Stimulated activated CD8-positive, alpha-beta memory T cell treated with anti-CD3 and anti-CD28 coated beads, Interleukin-12 subunit alpha, Interleukin-12 subunit beta, amount 100 ng/mL, for 4 hours (primary cell): ENCODE measurements around the gene SLC25A33.
"Not testable (repeated sequence)": the region's sequence is repeated elsewhere in the genome, so short reads cannot be mapped to it uniquely, and the experiment has no call there.

ENCODE experiments used
- DNase-seq: peaks from one replicate; pipeline ENCODE4 v3.0.0-alpha.2; 2020; ENCODE audit warnings: low read depth

SLC25A33 gene

DNA sequence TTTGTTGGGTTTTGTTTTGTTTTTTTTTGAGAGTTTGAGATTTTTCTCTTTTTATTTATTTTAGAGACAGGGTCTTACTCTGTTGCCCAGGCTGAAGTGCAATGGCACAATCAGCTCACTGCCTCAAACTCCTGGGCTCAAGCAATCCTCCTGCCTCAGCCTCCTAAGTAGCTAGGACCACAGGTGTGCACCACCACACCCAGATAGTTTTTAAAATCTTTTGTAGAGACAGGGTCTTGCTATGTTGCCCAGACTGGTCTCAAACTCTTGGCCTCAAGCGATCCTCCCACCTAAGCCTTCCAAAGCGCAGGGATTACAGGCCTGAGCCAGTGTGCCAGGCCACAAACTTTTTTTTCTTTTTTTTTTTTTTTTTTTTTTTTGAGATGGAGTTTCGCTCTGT, 85.8 kb downstream of the SLC25A33 start:
- DNase-seq = not testable (repeated sequence)

DNA sequence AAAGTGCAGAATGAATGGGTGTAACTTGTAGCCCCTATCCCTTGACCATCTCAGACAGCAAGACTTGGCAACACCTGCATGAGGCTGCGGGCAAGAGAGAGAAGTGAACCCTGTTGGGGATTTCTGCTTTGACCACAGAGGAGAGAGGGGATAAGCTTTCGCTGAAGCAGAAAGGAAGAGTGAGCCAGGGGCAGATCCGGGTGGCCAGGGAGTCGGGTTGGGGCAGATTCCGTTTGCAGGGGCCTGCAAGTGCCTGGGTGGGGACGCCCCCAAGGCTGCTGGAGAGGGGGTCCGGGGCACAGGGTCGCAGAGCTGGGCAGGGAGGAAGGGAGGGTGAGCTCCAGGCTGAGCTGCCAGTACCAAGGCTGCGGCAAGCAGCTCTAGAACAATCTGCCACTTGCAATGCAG, 86.9 kb downstream of the SLC25A33 start:
- DNase-seq = no peak

DNA sequence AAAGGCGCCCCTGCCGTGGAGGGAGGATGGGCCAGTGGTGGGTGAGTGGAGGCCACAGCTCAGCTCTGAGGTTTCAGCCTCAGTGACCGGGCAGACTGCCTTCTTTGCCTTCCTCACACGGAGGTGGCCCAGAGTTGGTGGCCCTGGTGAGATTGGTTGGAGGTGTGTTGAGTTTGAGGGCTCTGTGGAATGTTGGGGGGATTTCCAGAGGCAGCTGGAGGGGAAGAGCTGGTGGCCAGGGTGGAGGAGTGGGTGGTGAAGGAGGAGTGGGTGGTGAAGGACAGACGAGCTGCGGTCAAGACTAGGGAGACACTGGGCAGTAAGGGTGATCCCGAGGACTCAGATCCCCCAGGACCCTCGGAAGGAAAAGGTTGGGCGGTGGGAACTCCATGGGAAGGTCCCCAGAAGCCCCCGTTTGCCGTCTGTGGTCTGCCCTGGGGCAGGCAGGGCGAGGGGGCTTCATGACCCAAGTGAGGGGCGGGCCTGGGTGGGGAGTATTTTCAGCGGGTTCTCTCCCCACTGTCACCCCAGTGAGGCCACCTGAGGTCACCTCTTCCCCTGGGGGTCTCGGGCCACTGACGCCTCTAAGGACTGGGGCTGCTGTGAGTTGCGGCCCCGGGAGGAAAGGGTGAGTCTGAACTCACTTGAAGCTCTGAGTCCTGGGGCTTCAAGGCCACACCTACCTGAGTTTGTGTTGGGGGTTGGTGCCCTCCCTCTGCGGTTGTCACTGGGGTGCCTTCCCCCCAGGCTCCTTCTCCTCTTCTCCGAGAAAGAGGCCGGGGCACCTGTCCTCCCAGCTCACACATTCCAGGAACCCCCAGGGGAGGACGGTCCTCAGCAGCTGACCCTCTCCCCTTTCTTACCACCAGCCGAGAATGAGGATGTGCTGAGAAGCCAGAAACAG, 89.5 kb downstream of the SLC25A33 start:
- peak; percentile 53 for DNase-seq

GRCh38 chr1:9629445-9630201, 90.4 kb downstream of the SLC25A33 start:
- DNase-seq = peak; percentile 49

DNA sequence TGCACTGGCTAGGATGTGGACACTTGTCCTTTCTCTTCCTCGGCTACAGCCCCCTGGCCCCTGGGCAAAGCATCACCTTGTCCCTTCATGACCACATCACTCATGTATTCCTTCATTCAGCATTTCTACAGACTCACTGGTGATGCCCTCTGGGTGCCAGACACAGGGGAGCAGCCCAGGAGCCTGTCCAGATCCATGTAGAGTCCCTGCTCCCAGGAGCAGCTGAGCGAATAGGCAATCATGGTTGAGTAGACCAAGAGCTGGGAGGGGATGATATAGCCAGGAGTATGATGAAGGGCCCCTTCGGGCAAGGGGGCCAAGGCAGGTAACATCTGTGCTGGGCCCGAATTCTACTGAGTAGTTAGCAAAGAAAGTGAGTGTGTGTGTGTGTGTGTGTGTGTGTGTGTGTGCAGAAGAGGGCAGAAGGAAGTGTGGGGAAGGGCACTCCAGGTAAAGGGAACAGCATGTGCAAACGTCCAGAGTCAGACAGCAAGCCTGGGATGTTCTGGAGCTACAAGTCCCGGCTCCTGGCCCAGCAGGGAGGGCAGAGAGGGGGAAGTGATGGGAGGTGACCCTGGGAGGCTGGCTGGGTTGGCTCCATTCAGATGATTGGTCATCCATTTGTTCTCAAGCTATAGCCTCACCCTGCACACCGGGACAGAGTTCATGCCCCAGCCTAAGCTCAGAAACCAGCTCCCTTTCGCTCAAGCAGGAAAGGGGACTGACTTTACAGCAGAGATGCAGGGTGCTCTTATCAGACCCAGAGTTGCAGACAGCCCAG, 91.3 kb downstream of the SLC25A33 start:
- DNase-seq = no peak

DNA sequence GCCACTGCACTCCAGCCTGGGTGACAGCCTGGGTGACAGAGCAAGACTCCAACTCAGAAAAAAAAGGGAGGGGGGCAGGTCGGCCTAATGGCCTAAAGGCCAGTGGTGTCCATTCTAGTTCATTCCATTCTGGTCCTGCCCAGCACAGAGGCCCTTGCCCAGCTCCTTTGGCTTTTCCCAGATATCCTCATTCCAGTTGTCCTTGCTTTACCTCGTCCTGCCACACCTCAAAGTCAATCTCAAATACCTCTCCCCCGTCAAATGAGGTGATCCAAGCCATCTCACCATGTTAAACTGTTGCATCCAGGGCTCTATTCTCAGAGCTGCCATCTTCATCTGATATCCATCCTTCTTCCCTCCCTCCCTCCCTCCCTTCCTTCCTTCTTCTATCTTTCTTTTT, 92.3 kb downstream of the SLC25A33 start:
- DNase-seq = no peak

DNA sequence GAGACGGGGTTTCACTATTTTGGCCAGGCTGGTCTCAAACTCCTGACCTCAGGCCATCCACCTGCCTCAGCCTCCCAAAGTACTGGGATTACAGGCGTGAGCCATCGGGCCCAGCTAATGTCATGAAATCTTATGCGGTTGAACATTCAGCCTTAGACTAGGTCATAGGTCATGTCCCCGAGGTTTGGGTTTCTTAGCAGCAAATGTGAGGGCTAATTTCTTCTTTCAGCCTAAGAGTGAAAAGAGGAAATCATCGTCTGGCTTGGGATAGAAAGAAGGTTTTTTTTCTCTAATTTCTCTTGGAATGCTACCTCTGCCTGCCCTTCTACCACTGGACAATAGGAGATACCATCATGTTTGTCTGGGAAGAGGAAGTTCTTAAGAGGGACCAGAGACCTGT, 94.2 kb downstream of the SLC25A33 start:
- no peak for DNase-seq

GRCh38 chr1:9634582-9634981, 95.3 kb downstream of the SLC25A33 start:
- no peak for DNase-seq
